ENCODE measurements around the gene TRIM7. TPM values are rescaled to one million over a fixed set of nuclear protein-coding genes. Genes with fewer than 3 reads are reported as not detected.

The TRIM7 gene
- total RNA-seq, 1 experiment from 2014 or later, result 30.2 TPM

GRCh38 chr5:181233088-181233800 lies 28.2 kb upstream of the TRIM7 start:
- H3K27ac ChIP-seq (ENCODE audit: low read depth, low read length), result 0 out of 2 replicates have a peak overlapping the region, but pooled peaks have one; percentile 4
- no peaks in the 10 kb centered on the region for H3K4me1 ChIP-seq (ENCODE audit: control insufficient read depth in 1 of 2, insufficient read depth in 2 of 2, low read length in 2 of 2)
- peaks cover 23% of the 10 kb centered on the region for H3K79me2 ChIP-seq (ENCODE audit: insufficient read depth, low read length)
- ChIA-PET POLR2A (interaction anchor here (0.7 kb wide), 2 partner anchors 10 to 11 kb away, joined by 3 read pairs; partner anchors contain the start of gene RACK1), CTCF (no interaction called here), RAD21 (ENCODE audit: low non-redundant PET in 1 of 2, low total read pairs in 2 of 2, uncharacterized antibody in 2 of 2, unreplicated experiment in 2 of 2) (no interaction called here)
- peaks cover 25% of the 10 kb centered on the region; the same call in 1 of the 2 replicates for H4K20me1 ChIP-seq (ENCODE audit: insufficient read depth)
- no peak overlapping the region for H3K4me2 ChIP-seq (ENCODE audit: low read length)
- H3K4me3 ChIP-seq (replicated peaks in 1 of 2; ENCODE audit: low read depth in 1 of 2, low read length in 2 of 2), result no peak overlapping the region
- H3K9me2 ChIP-seq (ENCODE audit: insufficient read depth), result no peaks in the 10 kb centered on the region
- no peak for TF ChIP-seq FOSL1 (IDR thresholded peaks at IDR 0.05; ENCODE audit: low read depth)
- 0 out of 2 replicates have a peak, but pooled peaks have one; percentile 23 for TF ChIP-seq POLR2AphosphoS5 (IDR thresholded peaks at IDR 0.05; ENCODE audit: low read depth, low read length)
- TF ChIP-seq SP1 (IDR thresholded peaks at IDR 0.05; ENCODE audit: low read depth), result no peak
- TF ChIP-seq EZH2phosphoT487 (IDR thresholded peaks at IDR 0.05; ENCODE audit: borderline replicate concordance), result no peak
- TF ChIP-seq, protein P1, sequence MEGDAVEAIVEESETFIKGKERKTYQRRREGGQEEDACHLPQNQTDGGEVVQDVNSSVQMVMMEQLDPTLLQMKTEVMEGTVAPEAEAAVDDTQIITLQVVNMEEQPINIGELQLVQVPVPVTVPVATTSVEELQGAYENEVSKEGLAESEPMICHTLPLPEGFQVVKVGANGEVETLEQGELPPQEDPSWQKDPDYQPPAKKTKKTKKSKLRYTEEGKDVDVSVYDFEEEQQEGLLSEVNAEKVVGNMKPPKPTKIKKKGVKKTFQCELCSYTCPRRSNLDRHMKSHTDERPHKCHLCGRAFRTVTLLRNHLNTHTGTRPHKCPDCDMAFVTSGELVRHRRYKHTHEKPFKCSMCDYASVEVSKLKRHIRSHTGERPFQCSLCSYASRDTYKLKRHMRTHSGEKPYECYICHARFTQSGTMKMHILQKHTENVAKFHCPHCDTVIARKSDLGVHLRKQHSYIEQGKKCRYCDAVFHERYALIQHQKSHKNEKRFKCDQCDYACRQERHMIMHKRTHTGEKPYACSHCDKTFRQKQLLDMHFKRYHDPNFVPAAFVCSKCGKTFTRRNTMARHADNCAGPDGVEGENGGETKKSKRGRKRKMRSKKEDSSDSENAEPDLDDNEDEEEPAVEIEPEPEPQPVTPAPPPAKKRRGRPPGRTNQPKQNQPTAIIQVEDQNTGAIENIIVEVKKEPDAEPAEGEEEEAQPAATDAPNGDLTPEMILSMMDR (IDR thresholded peaks at IDR 0.05 in 2 of 3, conservative IDR thresholded peaks at IDR 0.05 in 1 of 3; ENCODE audit: borderline replicate concordance in 1 of 3, insufficient read depth in 1 of 3, low read depth in 2 of 3, low read length in 2 of 3), result no peak
- no peak for TF ChIP-seq SIN3A (IDR thresholded peaks at IDR 0.05; ENCODE audit: low read depth)
- TF ChIP-seq POLR2A (IDR thresholded peaks at IDR 0.05; ENCODE audit: borderline replicate concordance, extremely low read depth, insufficient read depth, insufficient read length), result no peak
- H3K36me3 ChIP-seq (ENCODE audit: control insufficient read depth in 1 of 2, insufficient read depth in 2 of 2, low read length in 2 of 2), result peaks cover 27 to 34% of the 10 kb centered on the region in 2 experiments
- H3K9me3 ChIP-seq (ENCODE audit: control insufficient read depth in 1 of 2, insufficient read depth in 1 of 2, low read depth in 1 of 2, low read length in 2 of 2), result no peaks in the 10 kb centered on the region
- no peak overlapping the region for H3K9ac ChIP-seq (ENCODE audit: low read length)
- H2AFZ ChIP-seq (ENCODE audit: low read depth, low read length, poor library complexity, severe bottlenecking), result no peak overlapping the region
- ATAC-seq, result no peak
- DNase-seq (ENCODE audit: low read depth, low spot score), result no peak
- no peaks in the 10 kb centered on the region for H3K27me3 ChIP-seq (ENCODE audit: insufficient read depth, low read length)
- intact Hi-C loops (cut with micrococcal nuclease), result no loop called here
- BruUV-seq (replicated peaks), result no TSS peak

All from HCT116 (cell line).